Ascending aorta (tissue), 2 donors: ENCODE measurements around the gene IGIP. TPM values are rescaled to one million over a fixed set of nuclear protein-coding genes. Genes with fewer than 3 reads are reported as not detected.
"Not testable (repeated sequence)": the region's sequence is repeated elsewhere in the genome, so short reads cannot be mapped to it uniquely, and the experiment has no call there.

ENCODE experiments used
- DNase-seq, 2 donors: peaks; one replicate each; pipeline ENCODE4 v3.0.0-alpha.2; 2019; ENCODE audit warnings: low spot score in 2 of 2
- H3K27ac ChIP-seq, 2 donors: fragments of 200-600 bp; sonication (generic); one replicate each; pipeline ENCODE4 v1.5.1; 2016 to 2017; ENCODE audit warnings: mild to moderate bottlenecking in 1 of 2
- H3K27me3 ChIP-seq: fragments of 200-600 bp; sonication (generic); one replicate; pipeline ENCODE4 v1.5.1; 2017
- H3K36me3 ChIP-seq, 2 donors: fragments of 200-600 bp; sonication (generic); one replicate each; pipeline ENCODE4 v1.5.1; 2016
- H3K4me1 ChIP-seq, 2 donors: fragments of 200-600 bp; sonication (generic); one replicate each; pipeline ENCODE4 v1.5.1; 2016 to 2017; ENCODE audit warnings: mild to moderate bottlenecking in 1 of 2
- H3K4me3 ChIP-seq, 2 donors: fragments of 200-600 bp; sonication (generic); one replicate each; pipeline ENCODE4 v1.5.1; 2016 to 2017; ENCODE audit warnings: mild to moderate bottlenecking in 1 of 2
- H3K9me3 ChIP-seq, 2 donors: fragments of 200-600 bp; sonication (generic); one replicate each; pipeline ENCODE4 v1.5.1; 2016
- intact Hi-C: fragments of 100-400 bp; cut with DNase I; formaldehyde crosslinking; loops from one replicate; pipeline ENCODE4 v1.15.1; 2023
- total RNA-seq: library from RNA; depleted of rRNA; stranded (reverse); fragments of >200 nt; gene quantifications from one replicate; pipeline ENCODE4 v1.1.0, GENCODE V29; 2016
- TF ChIP-seq, protein P1 (sequence below), 3 experiments: fragments of 200-600 bp in 2 of 3; fragments of 450-650 bp in 1 of 3; sonication (generic) in 2 of 3; IDR thresholded peaks; one replicate each; pipeline ENCODE4 v1.5.1; 2016 to 2019; ENCODE audit warnings: antibody characterized with exemption in 3 of 3, mild to moderate bottlenecking in 1 of 3, moderate library complexity in 1 of 3

IGIP gene
- total RNA-seq, 1 donor from 2014 or later = 5.6 TPM

GRCh38 chr5:140153905-140154304 is 28.2 kb downstream of the IGIP start:
- Histone ChIP-seq H3K27ac (no peak overlapping the region), H3K27me3 (no peaks in the 10 kb centered on the region), H3K4me1 (peaks cover 0 to 14% of the 10 kb centered on the region in 2 donors), H3K36me3 (no peaks in the 10 kb centered on the region), H3K4me3 (no peak overlapping the region), H3K9me3 (no peaks in the 10 kb centered on the region)
- TF ChIP-seq, protein P1, sequence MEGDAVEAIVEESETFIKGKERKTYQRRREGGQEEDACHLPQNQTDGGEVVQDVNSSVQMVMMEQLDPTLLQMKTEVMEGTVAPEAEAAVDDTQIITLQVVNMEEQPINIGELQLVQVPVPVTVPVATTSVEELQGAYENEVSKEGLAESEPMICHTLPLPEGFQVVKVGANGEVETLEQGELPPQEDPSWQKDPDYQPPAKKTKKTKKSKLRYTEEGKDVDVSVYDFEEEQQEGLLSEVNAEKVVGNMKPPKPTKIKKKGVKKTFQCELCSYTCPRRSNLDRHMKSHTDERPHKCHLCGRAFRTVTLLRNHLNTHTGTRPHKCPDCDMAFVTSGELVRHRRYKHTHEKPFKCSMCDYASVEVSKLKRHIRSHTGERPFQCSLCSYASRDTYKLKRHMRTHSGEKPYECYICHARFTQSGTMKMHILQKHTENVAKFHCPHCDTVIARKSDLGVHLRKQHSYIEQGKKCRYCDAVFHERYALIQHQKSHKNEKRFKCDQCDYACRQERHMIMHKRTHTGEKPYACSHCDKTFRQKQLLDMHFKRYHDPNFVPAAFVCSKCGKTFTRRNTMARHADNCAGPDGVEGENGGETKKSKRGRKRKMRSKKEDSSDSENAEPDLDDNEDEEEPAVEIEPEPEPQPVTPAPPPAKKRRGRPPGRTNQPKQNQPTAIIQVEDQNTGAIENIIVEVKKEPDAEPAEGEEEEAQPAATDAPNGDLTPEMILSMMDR (IDR thresholded peaks at IDR 0.05) = no peak
- intact Hi-C loops = no loop called here
- no peak for DNase-seq

DNA sequence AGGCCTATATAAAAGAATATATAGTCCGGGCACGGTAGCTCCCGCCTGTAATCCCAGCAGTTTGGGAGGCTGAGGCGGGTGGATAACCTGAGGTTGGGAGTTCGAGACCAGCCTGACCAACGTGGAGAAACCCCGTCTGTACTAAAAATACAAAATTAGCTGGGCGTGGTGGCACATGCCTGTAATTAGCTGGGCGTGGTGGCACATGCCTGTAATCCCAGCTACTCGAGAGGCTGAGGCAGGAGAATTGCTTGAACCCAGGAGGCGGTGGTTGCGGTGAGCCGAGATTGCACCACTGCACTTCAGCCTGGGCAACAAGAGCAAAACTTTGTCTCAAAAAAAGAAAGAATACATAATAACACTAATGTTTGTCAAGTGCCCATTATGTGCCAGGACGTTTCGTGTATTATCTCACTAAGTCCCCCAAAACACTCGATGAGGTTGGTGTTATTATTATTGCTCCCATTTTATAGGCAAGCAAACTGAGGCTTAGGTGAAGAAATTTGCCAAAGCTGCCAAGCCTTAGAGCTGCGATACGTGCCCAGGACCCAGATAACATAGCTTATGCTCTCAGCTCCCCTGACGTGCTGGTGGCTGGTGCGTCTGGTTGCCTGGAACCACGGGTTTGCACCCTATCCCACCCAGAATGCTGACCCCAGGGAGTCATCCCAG is 29.1 kb downstream of the IGIP start:
- not testable (repeated sequence) for H3K27ac ChIP-seq, H3K4me3 ChIP-seq, H3K9me3 ChIP-seq, H3K36me3 ChIP-seq, H3K27me3 ChIP-seq, DNase-seq
- intact Hi-C loops = loop anchor here (5.0 kb wide), 1 partner anchor 368 kb away; no protein-coding TSS in a partner anchor
- peaks cover 0 to 14% of the 10 kb centered on the region in 2 donors for H3K4me1 ChIP-seq

GRCh38 chr5:140157032-140157781 is 31.5 kb downstream of the IGIP start:
- H3K4me3 ChIP-seq = peak overlapping the region; percentile 47 to 51
- intact Hi-C loops = loop anchor here (1.0 to 5.0 kb wide), 3 partner anchors 12 to 370 kb away; no protein-coding TSS in a partner anchor
- H3K27ac ChIP-seq = no peak overlapping the region
- H3K27me3 ChIP-seq = peaks cover 3% of the 10 kb centered on the region
- H3K9me3 ChIP-seq = no peaks in the 10 kb centered on the region
- no peaks in the 10 kb centered on the region for H3K36me3 ChIP-seq
- DNase-seq = peak; percentile 39 to 93
- TF ChIP-seq, protein P1 (IDR thresholded peaks at IDR 0.05) = peak; percentile 90 to 92 (median 91)
- H3K4me1 ChIP-seq = peaks cover 0 to 14% of the 10 kb centered on the region in 2 donors

GRCh38 chr5:140159014-140159927 is 33.5 kb downstream of the IGIP start:
- Histone ChIP-seq H3K36me3 (no peaks in the 10 kb centered on the region), H3K4me3 (no peak overlapping the region), H3K27me3 (peaks cover 3% of the 10 kb centered on the region), H3K9me3 (no peaks in the 10 kb centered on the region), H3K4me1 (peaks cover 0 to 8% of the 10 kb centered on the region in 2 donors), H3K27ac (no peak overlapping the region)
- TF ChIP-seq, protein P1 (IDR thresholded peaks at IDR 0.05) = no peak
- intact Hi-C loops = loop anchor here (5.0 kb wide), 1 partner anchor 372 kb away; no protein-coding TSS in a partner anchor
- peak in 1 of 2 donors; percentile 25 for DNase-seq

- Histone ChIP-seq H3K4me3 (no peak overlapping the region), H3K27ac (no peak overlapping the region), H3K27me3 (peaks cover 3% of the 10 kb centered on the region), H3K9me3 (no peaks in the 10 kb centered on the region), H3K36me3 (no peaks in the 10 kb centered on the region), H3K4me1 (peaks cover 0 to 5% of the 10 kb centered on the region in 2 donors)
- TF ChIP-seq, protein P1 (IDR thresholded peaks at IDR 0.05) = no peak
- no peak for DNase-seq
- intact Hi-C loops = no loop called here
Observed at GRCh38 chr5:140162275-140162674, 36.5 kb downstream of the IGIP start.
